ENCODE measurements around the gene CEP76. TPM values are rescaled to one million over a fixed set of nuclear protein-coding genes. Genes with fewer than 3 reads are reported as not detected.
A peak's percentile ranks its signal among the peaks of the same experiment; 100 is the strongest.

CEP76 gene
- total RNA-seq, 1 experiment from 2014 or later, result 13.5 TPM

- no peak for TF ChIP-seq EZH2phosphoT487 (IDR thresholded peaks at IDR 0.05; ENCODE audit: borderline replicate concordance)
- no peak for TF ChIP-seq ZNF274 (IDR thresholded peaks at IDR 0.05; ENCODE audit: low read depth, low read length)
- no peak for TF ChIP-seq JUND (IDR thresholded peaks at IDR 0.05)
- TF ChIP-seq CTCF (IDR thresholded peaks at IDR 0.05 in 2 of 3, conservative IDR thresholded peaks at IDR 0.05 in 1 of 3; ENCODE audit: borderline replicate concordance in 1 of 3, insufficient read depth in 1 of 3, low read depth in 2 of 3, low read length in 2 of 3), result no peak
- TF ChIP-seq CEBPB (IDR thresholded peaks at IDR 0.05; ENCODE audit: low read depth), result no peak
Observed at GRCh38 chr18:12703096-12703567, 609 bp upstream of the CEP76 start (continued).

- no peaks in the 10 kb centered on the region for H3K9me2 ChIP-seq (ENCODE audit: insufficient read depth)
- no peaks in the 10 kb centered on the region for H3K9me3 ChIP-seq (ENCODE audit: control insufficient read depth in 1 of 2, insufficient read depth in 1 of 2, low read depth in 1 of 2, low read length in 2 of 2)
- peaks cover 12 to 15% of the 10 kb centered on the region in 2 experiments for H3K36me3 ChIP-seq (ENCODE audit: control insufficient read depth in 1 of 2, insufficient read depth in 2 of 2, low read length in 2 of 2)
- no peak for TF ChIP-seq JUND (IDR thresholded peaks at IDR 0.05)
- no peak for TF ChIP-seq POLR2AphosphoS5 (IDR thresholded peaks at IDR 0.05; ENCODE audit: low read depth, low read length)
- no peak for TF ChIP-seq REST (IDR thresholded peaks at IDR 0.05; ENCODE audit: low read depth)
- TF ChIP-seq FOSL1 (IDR thresholded peaks at IDR 0.05; ENCODE audit: low read depth), result no peak
- no peak for TF ChIP-seq EZH2phosphoT487 (IDR thresholded peaks at IDR 0.05; ENCODE audit: borderline replicate concordance)
- TF ChIP-seq SP1 (IDR thresholded peaks at IDR 0.05; ENCODE audit: low read depth), result no peak
- no peak for TF ChIP-seq CBX3 (IDR thresholded peaks at IDR 0.05; ENCODE audit: low read depth)
- RAD21 ChIA-PET (ENCODE audit: low non-redundant PET in 1 of 2, low total read pairs in 2 of 2, uncharacterized antibody in 2 of 2, unreplicated experiment in 2 of 2), result no interaction called here
- ATAC-seq (no peak), DNase-seq (ENCODE audit: low read depth, low spot score) (no peak)
- CTCF ChIA-PET, result no interaction called here
- peaks cover 8 to 24% of the 10 kb centered on the region in 2 experiments; a peak in 3 of 4 replicates for H3K4me1 ChIP-seq (ENCODE audit: control insufficient read depth in 1 of 2, insufficient read depth in 2 of 2, low read length in 2 of 2)
- peak overlapping the region; percentile 86 for H3K4me2 ChIP-seq (ENCODE audit: low read length)
- no peaks in the 10 kb centered on the region for H4K20me1 ChIP-seq (ENCODE audit: insufficient read depth)
- POLR2A ChIA-PET, result interaction anchor here (2.3 kb wide), 1 partner anchor 182 kb away, joined by 6 read pairs; the partner anchor contains the start of gene PTPN2
- intact Hi-C loops (cut with micrococcal nuclease), result no loop called here
- no TSS peak for BruUV-seq (replicated peaks)
- peak overlapping the region; percentile 95 for H3K9ac ChIP-seq (ENCODE audit: low read length)
- peak overlapping the region; percentile 90 to 98 for H3K4me3 ChIP-seq (replicated peaks in 1 of 2; ENCODE audit: low read depth in 1 of 2, low read length in 2 of 2)
- peak overlapping the region; percentile 95; the same call in 1 of the 2 replicates for H3K27ac ChIP-seq (ENCODE audit: low read depth, low read length)
- H3K79me2 ChIP-seq (ENCODE audit: insufficient read depth, low read length), result peaks cover 76% of the 10 kb centered on the region
- no peaks in the 10 kb centered on the region for H3K27me3 ChIP-seq (ENCODE audit: insufficient read depth, low read length)
- no peak overlapping the region for H2AFZ ChIP-seq (ENCODE audit: low read depth, low read length, poor library complexity, severe bottlenecking)
Observed at GRCh38 chr18:12701161-12701560, 1.4 kb downstream of the CEP76 start.
